ENCODE data around the gene KCNH5. TPM values are rescaled to one million over a fixed set of nuclear protein-coding genes. Genes with fewer than 3 reads are reported as not detected.

The KCNH5 gene
- polyA plus RNA-seq, 2 of the 4 experiments (the other 2 are of a cell fraction) = 0.01 TPM; not detected in 1

- CTCF ChIA-PET = no interaction called here
- no peaks in the 10 kb centered on the region for H3K9me3 ChIP-seq
- H3K4me3 ChIP-seq = no peak overlapping the region
- H3K4me2 ChIP-seq = no peak overlapping the region
- H3K4me1 ChIP-seq = no peaks in the 10 kb centered on the region
- WGBS (ENCODE audit: missing lambda C conversion rate) = 21% methylated on average over 1 of the region's 1 CpG
- no peak for ATAC-seq
- TF ChIP-seq BHLHE40 (IDR thresholded peaks at IDR 0.05; ENCODE audit: low read depth, low read length) = no peak
- no peak for TF ChIP-seq ZNF302 (CRISPR knock-in tag; IDR thresholded peaks at IDR 0.05)
- no peak for TF ChIP-seq CTCF (IDR thresholded peaks at IDR 0.05)
- TF ChIP-seq MAZ (IDR thresholded peaks at IDR 0.05; ENCODE audit: borderline replicate concordance, low read depth, low read length) = no peak
- FAIRE-seq = no peak
- no peak overlapping the region for H3K27ac ChIP-seq
- POLR2A ChIA-PET = no interaction called here
- no peak for DNase-seq (ENCODE audit: low read depth in 1 of 2, low spot score in 1 of 2)
Observed at GRCh38 chr14:62745496-62745895, 299.8 kb downstream of the KCNH5 start.

GRCh38 chr14:62743560-62743959, 301.7 kb downstream of the KCNH5 start:
- Histone ChIP-seq H3K4me1 (no peaks in the 10 kb centered on the region), H3K9me3 (no peaks in the 10 kb centered on the region), H3K4me3 (no peak overlapping the region), H3K4me2 (no peak overlapping the region), H3K27ac (no peak overlapping the region)
- CTCF ChIA-PET = no interaction called here
- ATAC-seq (no peak), DNase-seq (ENCODE audit: low read depth in 1 of 2, low spot score in 1 of 2) (no peak), FAIRE-seq (no peak)
- no peak for TF ChIP-seq FOXS1 (CRISPR knock-in tag; IDR thresholded peaks at IDR 0.05)
- TF ChIP-seq EP300 (IDR thresholded peaks at IDR 0.05) = no peak
- TF ChIP-seq HOXB5 (CRISPR knock-in tag; IDR thresholded peaks at IDR 0.05) = no peak
- TF ChIP-seq HEYL (CRISPR knock-in tag; IDR thresholded peaks at IDR 0.05) = no peak
- TF ChIP-seq RNF2 (IDR thresholded peaks at IDR 0.05; ENCODE audit: borderline replicate concordance, low read depth) = no peak
- no peak for TF ChIP-seq JUN (IDR thresholded peaks at IDR 0.05)
- TF ChIP-seq NFE2L2 (conservative IDR thresholded peaks at IDR 0.05; ENCODE audit: low read length) = no peak
- no peak for TF ChIP-seq MAZ (IDR thresholded peaks at IDR 0.05; ENCODE audit: borderline replicate concordance, low read depth, low read length)
- POLR2A ChIA-PET = no interaction called here
- WGBS (ENCODE audit: missing lambda C conversion rate) = 72% methylated on average over 2 of the region's 2 CpGs

GRCh38 chr14:62743118-62743517, 302.1 kb downstream of the KCNH5 start:
- ChIA-PET POLR2A (no interaction called here), CTCF (no interaction called here)
- H3K4me3 ChIP-seq = no peak overlapping the region
- H3K27ac ChIP-seq = no peak overlapping the region
- TF ChIP-seq JUNB (IDR thresholded peaks at IDR 0.05) = no peak
- no peak for TF ChIP-seq JUN (IDR thresholded peaks at IDR 0.05)
- TF ChIP-seq CTCF (IDR thresholded peaks at IDR 0.05) = no peak
- TF ChIP-seq RARB (CRISPR knock-in tag; IDR thresholded peaks at IDR 0.05) = no peak
- TF ChIP-seq ZFP36 (IDR thresholded peaks at IDR 0.05; ENCODE audit: borderline replicate concordance, partially characterized antibody) = no peak
- no peak for TF ChIP-seq FOXS1 (CRISPR knock-in tag; IDR thresholded peaks at IDR 0.05)
- TF ChIP-seq FOSB (CRISPR knock-in tag; IDR thresholded peaks at IDR 0.05) = no peak
- TF ChIP-seq TFCP2L1 (CRISPR knock-in tag; IDR thresholded peaks at IDR 0.05) = no peak
- no peak for TF ChIP-seq RNF2 (IDR thresholded peaks at IDR 0.05; ENCODE audit: borderline replicate concordance, low read depth)
- TF ChIP-seq HOXB13 (CRISPR knock-in tag; IDR thresholded peaks at IDR 0.05; ENCODE audit: low read depth) = no peak
- no peak for TF ChIP-seq SREBF2 (IDR thresholded peaks at IDR 0.05)
- TF ChIP-seq, protein P1, sequence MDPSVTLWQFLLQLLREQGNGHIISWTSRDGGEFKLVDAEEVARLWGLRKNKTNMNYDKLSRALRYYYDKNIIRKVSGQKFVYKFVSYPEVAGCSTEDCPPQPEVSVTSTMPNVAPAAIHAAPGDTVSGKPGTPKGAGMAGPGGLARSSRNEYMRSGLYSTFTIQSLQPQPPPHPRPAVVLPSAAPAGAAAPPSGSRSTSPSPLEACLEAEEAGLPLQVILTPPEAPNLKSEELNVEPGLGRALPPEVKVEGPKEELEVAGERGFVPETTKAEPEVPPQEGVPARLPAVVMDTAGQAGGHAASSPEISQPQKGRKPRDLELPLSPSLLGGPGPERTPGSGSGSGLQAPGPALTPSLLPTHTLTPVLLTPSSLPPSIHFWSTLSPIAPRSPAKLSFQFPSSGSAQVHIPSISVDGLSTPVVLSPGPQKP (IDR thresholded peaks at IDR 0.05; ENCODE audit: low read depth, low read length) = no peak
- TF ChIP-seq MYC (IDR thresholded peaks at IDR 0.05; ENCODE audit: borderline replicate concordance, low read length) = no peak
- no peak for TF ChIP-seq EHMT2 (IDR thresholded peaks at IDR 0.05; ENCODE audit: low read depth)
- TF ChIP-seq CHD2 (IDR thresholded peaks at IDR 0.05; ENCODE audit: low read length, partially characterized antibody) = no peak
- TF ChIP-seq HOXB5 (CRISPR knock-in tag; IDR thresholded peaks at IDR 0.05) = no peak
- H3K9me3 ChIP-seq = no peaks in the 10 kb centered on the region
- no peak for DNase-seq (ENCODE audit: low read depth in 1 of 2, low spot score in 1 of 2)
- H3K4me2 ChIP-seq = no peak overlapping the region
- no peaks in the 10 kb centered on the region for H3K4me1 ChIP-seq
- no peak for ATAC-seq
- no peak for FAIRE-seq
- WGBS (ENCODE audit: missing lambda C conversion rate) = 89% methylated on average over 4 of the region's 4 CpGs

All from A549 (cell line).